HepG2 (cell line): ENCODE results near the gene ATP9A. TPM values are rescaled to one million over a fixed set of nuclear protein-coding genes. Genes with fewer than 3 reads are reported as not detected.

ENCODE experiments used
- ATAC-seq: fragments of 200-7000 bp; cut with Tn5 transposase; 3 replicates; pipeline ENCODE4 v1.9.1; 2020; ENCODE audit warnings: mild to moderate bottlenecking, moderate library complexity
- BruUV-seq: library from RNA; stranded (reverse); fragments of 400-500 nt; replicated peaks from 2 replicates; lab custom pipeline; 2021; lab: Mats Ljungman, UMichigan
- CTCF ChIA-PET: fragments of 300-600 bp; formaldehyde crosslinking; extraction: SDS; loops from one replicate; lab custom pipeline; 2021; ENCODE audit warnings: low total read pairs, inconsistent platforms, low intra/inter-chr PET ratio; lab: Yijun Ruan, JAX
- POLR2A ChIA-PET: fragments of 350-600 bp; sonication (Branson Sonifier 250); formaldehyde crosslinking; loops from one replicate; lab custom pipeline; 2020; ENCODE audit warnings: antibody characterized with exemption, inconsistent platforms; lab: Yijun Ruan, JAX
- DNase-seq: peaks from one replicate; pipeline ENCODE4 v3.0.0-alpha.2; 2015; ENCODE audit warnings: low spot score
- FAIRE-seq: peaks from 3 replicates; lab custom pipeline; 2011; peaks lifted over from hg19 to GRCh38; lab: Jason Lieb, UNC
- H2AFZ ChIP-seq: one replicate; pipeline ENCODE4 v1.6.1; 2011; ENCODE audit warnings: low read length, inconsistent platforms
- H3K27ac ChIP-seq: fragments of 300-600 bp; 3 replicates; pipeline ENCODE4 v1.8.0; 2011; ENCODE audit warnings: mixed run types, mild to moderate bottlenecking, mixed read lengths, low read length, inconsistent platforms; ENCODE audit not compliant: insufficient read depth; ENCODE audit errors: extremely low read length
- H3K27me3 ChIP-seq, 2 experiments: fragments of 200-600 bp in 1 of 2; 2 replicates in 1 of 2; 3 replicates in 1 of 2; pipeline versions ENCODE4 v1.6.0 to v1.8.0; 2011; ENCODE audit warnings: low read length in 2 of 2, mild to moderate bottlenecking in 2 of 2, moderate library complexity in 2 of 2, inconsistent platforms in 1 of 2; ENCODE audit not compliant: insufficient read depth in 2 of 2, control insufficient read depth in 1 of 2
- H3K36me3 ChIP-seq, 2 experiments: fragments of 200-600 bp in 1 of 2; replicated peaks in 1 of 2; 2 replicates in 1 of 2; 3 replicates in 1 of 2; pipeline versions ENCODE4 v1.5.1 to v1.8.0; 2011; ENCODE audit warnings: low read length in 2 of 2, inconsistent platforms in 1 of 2; ENCODE audit not compliant: insufficient read depth in 2 of 2, control insufficient read depth in 1 of 2
- H3K4me1 ChIP-seq: 2 replicates; pipeline ENCODE4 v1.5.1; 2012; ENCODE audit warnings: low read length, inconsistent platforms; ENCODE audit not compliant: insufficient read depth
- H3K4me2 ChIP-seq: 2 replicates; pipeline ENCODE4 v1.6.0; 2011; ENCODE audit warnings: low read depth, low read length, inconsistent platforms
- H3K4me3 ChIP-seq, 3 experiments: fragments of 200-600 bp in 1 of 3; sonication (generic), shearing (Covaris generic) in 1 of 3; replicated peaks in 1 of 3; 2 replicates each; pipeline ENCODE4 v1.5.1; 2011 to 2016; ENCODE audit warnings: low read length in 3 of 3, inconsistent platforms in 2 of 3, low read depth in 2 of 3, mild to moderate bottlenecking in 2 of 3, control low read depth in 1 of 3, mixed read lengths in 1 of 3; ENCODE audit not compliant: insufficient read depth in 1 of 3
- H3K79me2 ChIP-seq: one replicate; pipeline ENCODE4 v1.6.1; 2011; ENCODE audit warnings: low read length, inconsistent platforms; ENCODE audit not compliant: insufficient read depth
- H3K9ac ChIP-seq: 2 replicates; pipeline ENCODE4 v1.6.0; 2011; ENCODE audit warnings: mild to moderate bottlenecking, low read depth, low read length, inconsistent platforms; ENCODE audit not compliant: insufficient read depth
- H3K9me3 ChIP-seq: 2 replicates; pipeline ENCODE4 v1.5.1; 2012; ENCODE audit warnings: mild to moderate bottlenecking, low read length
- H4K20me1 ChIP-seq: 2 replicates; pipeline ENCODE4 v1.6.0; 2011; ENCODE audit warnings: inconsistent platforms, mild to moderate bottlenecking, low read length, moderate library complexity; ENCODE audit not compliant: insufficient read depth
- E2F2 ChIP-seq: sonication (generic); formaldehyde crosslinking; IDR thresholded peaks from 2 replicates; pipeline ENCODE4 v1.4.0; 2020; ENCODE audit warnings: missing genetic modification reagents, borderline replicate concordance
- EP300 ChIP-seq, 3 experiments: sonication (generic) in 1 of 3; formaldehyde crosslinking in 1 of 3; IDR thresholded peaks; 2 replicates each; pipeline versions ENCODE4 v1.5.1 to v1.6.1; 2011 to 2020; ENCODE audit warnings: low read depth in 2 of 3, low read length in 2 of 3, borderline replicate concordance in 1 of 3, improper control_type of control experiment in 1 of 3, mild to moderate bottlenecking in 1 of 3, missing genetic modification reagents in 1 of 3, moderate library complexity in 1 of 3
- KDM3A ChIP-seq: IDR thresholded peaks from 2 replicates; pipeline ENCODE4 v1.6.1; 2018; ENCODE audit warnings: low read depth, missing compliant biosample characterization
- MEIS1 ChIP-seq: sonication (generic); formaldehyde crosslinking; IDR thresholded peaks from 2 replicates; pipeline ENCODE4 v1.9.0; 2021; ENCODE audit warnings: mild to moderate bottlenecking, missing genetic modification reagents, moderate library complexity, borderline replicate concordance
- ZBTB44 ChIP-seq: sonication (generic); formaldehyde crosslinking; IDR thresholded peaks from 2 replicates; pipeline ENCODE4 v1.4.0; 2020; ENCODE audit warnings: missing genetic modification reagents
- ZNF251 ChIP-seq: sonication (generic); formaldehyde crosslinking; IDR thresholded peaks from 2 replicates; pipeline ENCODE4 v1.9.0; 2021; ENCODE audit warnings: mild to moderate bottlenecking, missing genetic modification reagents
- ZNF30 ChIP-seq: sonication (generic); formaldehyde crosslinking; IDR thresholded peaks from 2 replicates; pipeline ENCODE4 v1.5.0; 2020; ENCODE audit warnings: mild to moderate bottlenecking, missing genetic modification reagents
- ZNF557 ChIP-seq: sonication (generic); formaldehyde crosslinking; IDR thresholded peaks from 2 replicates; pipeline ENCODE4 v1.4.0; 2020; ENCODE audit warnings: missing genetic modification reagents
- WGBS: methylation state at CpG from one replicate; pipeline ENCODE4 v1.1.6; 2017; ENCODE audit warnings: low lambda C conversion rate; 5-methylcytosine and 5-hydroxymethylcytosine counted together
- in situ Hi-C: cut with HindIII; loops from 2 replicates; pipeline ENCODE4 v1.10.0; 2017; ENCODE audit warnings: low pct_unique_long_range_greater_than_20kb; ENCODE audit not compliant: extremely low pct_ligation_motif_present
- intact Hi-C: fragments of 100-400 bp; cut with micrococcal nuclease; formaldehyde crosslinking; loops from one replicate; pipeline ENCODE4 v1.10.0; 2022; ENCODE audit not compliant: unreplicated experiment
- polyA plus RNA-seq, 8 experiments: library from polyadenylated mRNA; depleted of rRNA in 3 of 8; stranded (reverse) in 7 of 8; unstranded in 1 of 8; fragments of >200 nt; fragmentation: Illumina TruSeq in 4 of 8; extraction: Trizol in 4 of 8; gene quantifications; 2 replicates each; pipeline versions ENCODE4 v1.2.1 to v1.2.3, GENCODE V29; 2011 to 2016; ENCODE audit warnings: low read depth in 4 of 8, missing spikeins in 1 of 8, mixed read lengths in 1 of 8; ENCODE audit not compliant: insufficient read depth in 1 of 8
- total RNA-seq, 5 experiments: library from RNA; depleted of rRNA; stranded (reverse); fragments of >200 nt; fragmentation: Illumina TruSeq; extraction: Trizol; gene quantifications; 2 replicates each; pipeline ENCODE4 v1.2.3, GENCODE V29; 2016; ENCODE audit warnings: low read depth in 1 of 5
- TF ChIP-seq, protein P1 (sequence below): IDR thresholded peaks from 2 replicates; pipeline ENCODE4 v1.6.1; 2016; ENCODE audit warnings: low read depth, borderline replicate concordance
- TF ChIP-seq, protein P2 (sequence below): sonication (generic); formaldehyde crosslinking; IDR thresholded peaks from 2 replicates; pipeline ENCODE4 v1.4.0; 2020; ENCODE audit warnings: mild to moderate bottlenecking, missing genetic modification reagents

Gene ATP9A
- total and polyA plus RNA-seq, 2 of the 13 experiments (the other 11 are each of a cell fraction or from before 2014, with no cell fraction given): 11.8 to 18.5 TPM

DNA sequence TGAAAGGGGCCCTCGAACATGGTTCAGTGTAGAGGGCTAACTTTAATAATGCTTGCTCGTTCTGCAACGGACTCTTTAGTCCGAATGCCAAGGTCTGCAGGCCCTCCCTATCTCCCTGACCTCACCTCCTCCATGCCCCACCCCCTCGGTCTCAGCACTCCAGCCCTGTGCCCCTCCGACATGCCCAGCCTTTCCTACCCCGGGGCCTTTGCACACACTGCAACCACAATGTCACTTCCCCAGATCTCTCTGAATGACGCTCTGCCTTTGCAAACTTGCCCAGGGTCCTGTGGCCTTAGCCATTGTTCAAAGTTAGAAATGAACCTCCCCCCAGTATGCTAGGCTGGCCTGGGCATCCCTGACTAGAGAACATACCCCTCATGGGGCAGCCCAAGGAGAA lies 175.6 kb downstream of the ATP9A start (continued):
- no peak for TF ChIP-seq ZNF557 (CRISPR knock-in tag)
- no peak for TF ChIP-seq E2F2
- TF ChIP-seq, protein P1, sequence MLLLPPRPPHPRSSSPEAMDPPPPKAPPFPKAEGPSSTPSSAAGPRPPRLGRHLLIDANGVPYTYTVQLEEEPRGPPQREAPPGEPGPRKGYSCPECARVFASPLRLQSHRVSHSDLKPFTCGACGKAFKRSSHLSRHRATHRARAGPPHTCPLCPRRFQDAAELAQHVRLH (CRISPR knock-in tag): no peak
- TF ChIP-seq, all 625 proteins: peak for 0

DNA sequence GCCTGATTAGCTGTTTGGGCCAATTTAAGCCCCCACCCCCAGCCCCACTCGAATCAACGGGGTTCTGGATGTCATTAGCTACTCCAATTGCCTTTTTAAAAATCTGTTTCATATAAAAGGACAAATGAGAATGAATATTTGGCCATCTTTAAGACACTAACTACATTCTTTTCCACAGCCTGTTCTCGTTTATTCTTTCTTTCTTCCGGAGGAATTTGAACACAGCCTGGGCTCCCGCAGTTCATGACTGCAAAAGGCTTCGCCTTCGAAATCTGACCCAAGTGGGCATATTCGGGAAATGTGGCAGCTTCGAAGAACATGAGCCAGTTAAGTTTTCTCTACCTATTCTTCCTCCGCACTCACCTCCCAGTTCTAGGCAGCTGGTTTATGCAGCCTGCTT lies 176.3 kb downstream of the ATP9A start:
- intact Hi-C loops: loop anchor here (10.0 kb wide), 1 partner anchor 607 kb away; no protein-coding TSS in a partner anchor
- no peaks in the 10 kb centered on the region for H3K79me2 ChIP-seq
- no peak overlapping the region for H3K9ac ChIP-seq
- no peak overlapping the region for H3K4me2 ChIP-seq
- no TSS peak for BruUV-seq
- ATAC-seq (no peak), FAIRE-seq (no peak), DNase-seq (no peak)
- H3K4me3 ChIP-seq: no peak overlapping the region
- H3K9me3 ChIP-seq: no peaks in the 10 kb centered on the region
- in situ Hi-C loops: loop anchor here (5.0 to 25.0 kb wide), 2 partner anchors 220 to 605 kb away; no protein-coding TSS in a partner anchor
- peaks cover 13% of the 10 kb centered on the region for H3K4me1 ChIP-seq
- H3K36me3 ChIP-seq: no peaks in the 10 kb centered on the region
- no peak overlapping the region for H3K27ac ChIP-seq
- WGBS: 62% methylated on average over 10 of the region's 10 CpGs
- POLR2A ChIA-PET: no interaction called here
- CTCF ChIA-PET: no interaction called here
- 0 out of 5 replicates have a peak, but pooled peaks cover 0 to 3% of the 10 kb centered on the region in 2 experiments for H3K27me3 ChIP-seq
- no peaks in the 10 kb centered on the region for H4K20me1 ChIP-seq
- no peak overlapping the region for H2AFZ ChIP-seq
- TF ChIP-seq ZNF30 (CRISPR knock-in tag) (no peak), MEIS1 (CRISPR knock-in tag) (no peak), ZBTB44 (CRISPR knock-in tag) (no peak), EP300 (IDR thresholded peaks at IDR 0.05; ENCODE audit: low read depth in 2 of 2, low read length in 2 of 2) (no peak), EP300 (CRISPR knock-in tag; IDR thresholded peaks at IDR 0.05; ENCODE audit: borderline replicate concordance) (no peak), ZNF251 (no peak), KDM3A (no peak)
- TF ChIP-seq, protein P2, sequence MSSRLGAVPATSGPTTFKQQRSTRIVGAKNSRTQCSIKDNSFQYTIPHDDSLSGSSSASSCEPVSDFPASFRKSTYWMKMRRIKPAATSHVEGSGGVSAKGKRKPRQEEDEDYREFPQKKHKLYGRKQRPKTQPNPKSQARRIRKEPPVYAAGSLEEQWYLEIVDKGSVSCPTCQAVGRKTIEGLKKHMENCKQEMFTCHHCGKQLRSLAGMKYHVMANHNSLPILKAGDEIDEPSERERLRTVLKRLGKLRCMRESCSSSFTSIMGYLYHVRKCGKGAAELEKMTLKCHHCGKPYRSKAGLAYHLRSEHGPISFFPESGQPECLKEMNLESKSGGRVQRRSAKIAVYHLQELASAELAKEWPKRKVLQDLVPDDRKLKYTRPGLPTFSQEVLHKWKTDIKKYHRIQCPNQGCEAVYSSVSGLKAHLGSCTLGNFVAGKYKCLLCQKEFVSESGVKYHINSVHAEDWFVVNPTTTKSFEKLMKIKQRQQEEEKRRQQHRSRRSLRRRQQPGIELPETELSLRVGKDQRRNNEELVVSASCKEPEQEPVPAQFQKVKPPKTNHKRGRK (CRISPR knock-in tag): no peak
